HEK293T (cell line): ENCODE data around the gene PSAPL1.

Experiments
- CTCF ChIA-PET: fragments of 350-600 bp; formaldehyde crosslinking; extraction: SDS; loops from one replicate; lab custom pipeline; 2021; ENCODE audit warnings: antibody characterized with exemption, inconsistent platforms; lab: Yijun Ruan, JAX
- POLR2A ChIA-PET: fragments of 350-600 bp; formaldehyde crosslinking; extraction: SDS; loops from one replicate; lab custom pipeline; 2020; ENCODE audit warnings: antibody characterized with exemption, inconsistent platforms; lab: Yijun Ruan, JAX
- DNase-seq: peaks from one replicate; pipeline ENCODE4 v3.0.0; 2012; ENCODE audit warnings: mixed read lengths; ENCODE audit errors: extremely low spot score
- ARNT ChIP-seq: fragments of 450-650 bp; IDR thresholded peaks from 2 replicates; pipeline ENCODE4 v1.6.1; 2017; ENCODE audit warnings: mild to moderate bottlenecking
- BHLHE40 ChIP-seq: fragments of 450-650 bp; IDR thresholded peaks from 2 replicates; pipeline ENCODE4 v1.6.1; 2016; ENCODE audit warnings: mild to moderate bottlenecking, moderate library complexity, borderline replicate concordance
- CTBP1 ChIP-seq: fragments of 450-650 bp; IDR thresholded peaks from 2 replicates; pipeline ENCODE4 v1.6.1; 2016; ENCODE audit warnings: borderline replicate concordance
- ELF4 ChIP-seq: fragments of 450-650 bp; IDR thresholded peaks from 2 replicates; pipeline ENCODE4 v1.6.1; 2017; ENCODE audit warnings: antibody characterized with exemption
- FOXA1 ChIP-seq: fragments of 450-650 bp; IDR thresholded peaks from 2 replicates; pipeline ENCODE4 v1.6.1; 2016; ENCODE audit warnings: mild to moderate bottlenecking
- FOXK2 ChIP-seq: fragments of 450-650 bp; IDR thresholded peaks from 2 replicates; pipeline ENCODE4 v1.6.1; 2016; ENCODE audit warnings: mild to moderate bottlenecking
- FOXM1 ChIP-seq: fragments of 450-650 bp; IDR thresholded peaks from 2 replicates; pipeline ENCODE4 v1.6.1; 2017; ENCODE audit warnings: mild to moderate bottlenecking, borderline replicate concordance
- HDGF ChIP-seq: fragments of 450-650 bp; IDR thresholded peaks from 2 replicates; pipeline ENCODE4 v1.6.1; 2017; ENCODE audit warnings: antibody characterized with exemption, borderline replicate concordance
- L3MBTL2 ChIP-seq: fragments of 450-650 bp; conservative IDR thresholded peaks from 2 replicates; pipeline ENCODE4 v1.6.1; 2016; ENCODE audit warnings: mild to moderate bottlenecking
- LEF1 ChIP-seq: fragments of 450-650 bp; IDR thresholded peaks from 2 replicates; pipeline ENCODE4 v1.6.1; 2017; ENCODE audit warnings: mild to moderate bottlenecking, borderline replicate concordance
- NFRKB ChIP-seq: fragments of 450-650 bp; IDR thresholded peaks from 2 replicates; pipeline ENCODE4 v1.6.1; 2016; ENCODE audit warnings: mild to moderate bottlenecking, moderate library complexity
- SP1 ChIP-seq: fragments of 450-650 bp; IDR thresholded peaks from 2 replicates; pipeline ENCODE4 v1.6.1; 2017
- SUZ12 ChIP-seq: fragments of 450-650 bp; IDR thresholded peaks from 2 replicates; pipeline ENCODE4 v1.6.1; 2016; ENCODE audit warnings: mild to moderate bottlenecking
- TARDBP ChIP-seq: fragments of 450-650 bp; IDR thresholded peaks from 2 replicates; pipeline ENCODE4 v1.6.1; 2016
- ZNF384 ChIP-seq: fragments of 450-650 bp; IDR thresholded peaks from 2 replicates; pipeline ENCODE4 v1.6.1; 2016
- TF ChIP-seq, protein P1 (sequence below): fragments of 450-650 bp; IDR thresholded peaks from 2 replicates; pipeline ENCODE4 v1.6.1; 2016

Gene PSAPL1

GRCh38 chr4:7451434-7451789 lies 16.7 kb upstream of the PSAPL1 start:
- POLR2A ChIA-PET, result no interaction called here
- no peak for DNase-seq
- CTCF ChIA-PET, result no interaction called here
- no peak for TF ChIP-seq NFRKB

GRCh38 chr4:7450775-7451433 lies 16.2 kb upstream of the PSAPL1 start:
- ChIA-PET POLR2A (no interaction called here), CTCF (no interaction called here)
- DNase-seq, result no peak
- TF ChIP-seq NFRKB (no peak), LEF1 (no peak), TARDBP (no peak), ZNF384 (no peak), FOXK2 (no peak), SP1 (no peak), SUZ12 (no peak), FOXA1 (no peak), HDGF (no peak), ELF4 (no peak), BHLHE40 (no peak), L3MBTL2 (no peak), FOXM1 (no peak), CTBP1 (no peak), ARNT (no peak)
- TF ChIP-seq, protein P1, sequence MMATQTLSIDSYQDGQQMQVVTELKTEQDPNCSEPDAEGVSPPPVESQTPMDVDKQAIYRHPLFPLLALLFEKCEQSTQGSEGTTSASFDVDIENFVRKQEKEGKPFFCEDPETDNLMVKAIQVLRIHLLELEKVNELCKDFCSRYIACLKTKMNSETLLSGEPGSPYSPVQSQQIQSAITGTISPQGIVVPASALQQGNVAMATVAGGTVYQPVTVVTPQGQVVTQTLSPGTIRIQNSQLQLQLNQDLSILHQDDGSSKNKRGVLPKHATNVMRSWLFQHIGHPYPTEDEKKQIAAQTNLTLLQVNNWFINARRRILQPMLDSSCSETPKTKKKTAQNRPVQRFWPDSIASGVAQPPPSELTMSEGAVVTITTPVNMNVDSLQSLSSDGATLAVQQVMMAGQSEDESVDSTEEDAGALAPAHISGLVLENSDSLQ, result no peak

DNA sequence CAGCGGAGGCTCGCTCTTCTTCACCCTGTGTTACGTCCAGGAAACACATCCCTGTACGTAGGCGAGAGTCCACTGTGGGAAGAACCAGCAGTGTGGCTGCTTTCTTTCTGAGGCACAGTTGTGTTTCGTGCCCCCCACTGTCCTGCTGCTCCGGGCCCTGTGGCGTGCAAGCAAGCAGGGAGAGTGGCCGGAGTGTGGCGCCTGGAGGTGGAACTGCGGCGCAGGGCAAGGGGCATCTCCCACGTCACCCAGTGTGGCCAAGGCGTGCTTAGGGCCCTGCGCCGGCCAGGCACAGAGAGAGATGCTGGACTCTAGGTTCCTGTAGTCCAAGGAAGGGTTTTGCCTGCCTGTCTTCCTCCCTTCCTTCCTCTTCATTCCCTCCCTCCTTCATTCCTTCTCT lies 13.3 kb upstream of the PSAPL1 start:
- no peak for TF ChIP-seq SUZ12
- DNase-seq, result no peak
- CTCF ChIA-PET, result no interaction called here
- POLR2A ChIA-PET, result no interaction called here

GRCh38 chr4:7447236-7447635 lies 12.5 kb upstream of the PSAPL1 start:
- ChIA-PET CTCF (no interaction called here), POLR2A (no interaction called here)
- no peak for DNase-seq
- TF ChIP-seq CTBP1, result no peak
- no peak for TF ChIP-seq SUZ12
- no peak for TF ChIP-seq FOXM1
- TF ChIP-seq L3MBTL2, result no peak
- no peak for TF ChIP-seq HDGF
- no peak for TF ChIP-seq ELF4
- TF ChIP-seq ARNT, result no peak
- TF ChIP-seq ZNF384, result no peak
- no peak for TF ChIP-seq LEF1
- no peak for TF ChIP-seq TARDBP
- TF ChIP-seq, protein P1, result no peak
- TF ChIP-seq FOXK2, result no peak
- TF ChIP-seq NFRKB, result no peak

- POLR2A ChIA-PET, result no interaction called here
- DNase-seq, result no peak
- TF ChIP-seq HDGF (no peak), SUZ12 (no peak), NFRKB (no peak), FOXM1 (no peak), ARNT (no peak), L3MBTL2 (no peak), CTBP1 (no peak), LEF1 (no peak), ZNF384 (no peak), FOXA1 (no peak), BHLHE40 (no peak), SP1 (no peak), FOXK2 (no peak), ELF4 (no peak), TARDBP (no peak)
- TF ChIP-seq, protein P1, result no peak
- CTCF ChIA-PET, result no interaction called here
Measured at GRCh38 chr4:7444731-7445130, 10.0 kb upstream of the PSAPL1 start.

- ChIA-PET CTCF (no interaction called here), POLR2A (no interaction called here)
- DNase-seq, result no peak
- TF ChIP-seq BHLHE40 (no peak), HDGF (no peak), ARNT (no peak), L3MBTL2 (no peak), SP1 (no peak), FOXK2 (no peak), CTBP1 (no peak), LEF1 (no peak), ELF4 (no peak), TARDBP (no peak), FOXM1 (no peak), ZNF384 (no peak), NFRKB (no peak), FOXA1 (no peak), SUZ12 (no peak)
- TF ChIP-seq, protein P1, result no peak
Measured at GRCh38 chr4:7444314-7444713, 9.6 kb upstream of the PSAPL1 start.
